Lower leg skin (tissue), 3 donors: ENCODE data around the gene SUFU.

Experiments
- POLR2A ChIP-seq, 2 donors: fragments of 450-650 bp; IDR thresholded peaks; one replicate each; pipeline ENCODE4 v1.6.1; 2016 to 2017; ENCODE audit warnings: antibody characterized with exemption in 2 of 2, mild to moderate bottlenecking in 1 of 2, moderate library complexity in 1 of 2
- TF ChIP-seq, protein P1 (sequence below), 3 donors: fragments of 450-650 bp; IDR thresholded peaks; one replicate each; pipeline ENCODE4 v1.5.1; 2016; ENCODE audit warnings: antibody characterized with exemption in 3 of 3, mild to moderate bottlenecking in 3 of 3, moderate library complexity in 2 of 3

DNA sequence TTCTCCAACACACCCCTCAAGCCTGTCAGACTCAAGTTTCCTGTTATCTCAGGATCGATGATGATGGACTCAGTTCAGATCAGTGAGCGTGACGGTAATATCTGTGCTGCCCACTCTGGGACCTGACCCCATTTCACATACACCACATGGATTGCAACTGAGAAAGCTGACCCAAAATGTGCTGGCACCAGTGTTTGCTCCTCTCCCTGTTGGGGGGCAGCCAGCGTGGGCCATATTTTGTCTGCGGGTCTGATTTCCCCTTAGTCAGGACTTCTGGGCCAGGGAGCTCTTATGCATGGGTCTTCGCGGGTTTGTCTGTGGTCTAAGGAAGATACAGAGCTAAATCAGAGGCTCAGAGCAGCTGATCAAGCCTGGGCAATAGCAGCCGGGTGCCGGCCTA lies 97.9 kb downstream of the SUFU start:
- TF ChIP-seq, protein P1, sequence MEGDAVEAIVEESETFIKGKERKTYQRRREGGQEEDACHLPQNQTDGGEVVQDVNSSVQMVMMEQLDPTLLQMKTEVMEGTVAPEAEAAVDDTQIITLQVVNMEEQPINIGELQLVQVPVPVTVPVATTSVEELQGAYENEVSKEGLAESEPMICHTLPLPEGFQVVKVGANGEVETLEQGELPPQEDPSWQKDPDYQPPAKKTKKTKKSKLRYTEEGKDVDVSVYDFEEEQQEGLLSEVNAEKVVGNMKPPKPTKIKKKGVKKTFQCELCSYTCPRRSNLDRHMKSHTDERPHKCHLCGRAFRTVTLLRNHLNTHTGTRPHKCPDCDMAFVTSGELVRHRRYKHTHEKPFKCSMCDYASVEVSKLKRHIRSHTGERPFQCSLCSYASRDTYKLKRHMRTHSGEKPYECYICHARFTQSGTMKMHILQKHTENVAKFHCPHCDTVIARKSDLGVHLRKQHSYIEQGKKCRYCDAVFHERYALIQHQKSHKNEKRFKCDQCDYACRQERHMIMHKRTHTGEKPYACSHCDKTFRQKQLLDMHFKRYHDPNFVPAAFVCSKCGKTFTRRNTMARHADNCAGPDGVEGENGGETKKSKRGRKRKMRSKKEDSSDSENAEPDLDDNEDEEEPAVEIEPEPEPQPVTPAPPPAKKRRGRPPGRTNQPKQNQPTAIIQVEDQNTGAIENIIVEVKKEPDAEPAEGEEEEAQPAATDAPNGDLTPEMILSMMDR (IDR thresholded peaks at IDR 0.05): no peak
- TF ChIP-seq POLR2A (IDR thresholded peaks at IDR 0.05): no peak
